OCI-LY7 (cell line): ENCODE data around the gene SIGLEC12.
"Not testable (repeated sequence)": the region's sequence is repeated elsewhere in the genome, so short reads cannot be mapped to it uniquely, and the experiment has no call there.

Source experiments
- EZH2phosphoT487 ChIP-seq: fragments of 200-600 bp; sonication (generic); IDR thresholded peaks from 2 replicates; pipeline ENCODE4 v1.6.1; 2018; ENCODE audit warnings: low read depth, borderline replicate concordance, mild to moderate bottlenecking, mixed run types, antibody characterized with exemption, low read length, moderate library complexity, mixed read lengths
- TF ChIP-seq, protein P1 (sequence below): fragments of 200-600 bp; sonication (generic); conservative IDR thresholded peaks from 2 replicates; pipeline ENCODE4 v1.5.1; 2014; ENCODE audit warnings: mild to moderate bottlenecking, antibody characterized with exemption, low read length, moderate library complexity, mixed read lengths

DNA sequence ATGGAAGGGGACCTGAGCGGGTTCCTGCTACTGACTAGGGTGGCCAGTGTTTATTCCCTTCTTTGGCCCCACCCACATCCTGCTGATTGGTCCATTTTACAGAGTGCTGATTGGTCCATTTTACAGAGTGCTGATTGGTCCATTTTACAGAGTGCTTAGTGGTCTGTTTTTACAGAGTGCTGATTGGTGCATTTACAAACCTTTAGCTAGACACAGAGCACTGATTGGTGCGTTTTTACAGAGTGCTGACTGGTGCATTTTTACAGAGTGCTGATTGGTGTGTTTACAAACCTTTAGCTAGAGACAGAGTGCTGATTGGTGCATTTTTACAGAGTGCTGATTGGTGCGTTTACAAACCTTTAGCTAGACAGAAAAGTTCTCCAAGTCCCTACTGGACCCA is 54.1 kb downstream of the SIGLEC12 start:
- TF ChIP-seq, protein P1, sequence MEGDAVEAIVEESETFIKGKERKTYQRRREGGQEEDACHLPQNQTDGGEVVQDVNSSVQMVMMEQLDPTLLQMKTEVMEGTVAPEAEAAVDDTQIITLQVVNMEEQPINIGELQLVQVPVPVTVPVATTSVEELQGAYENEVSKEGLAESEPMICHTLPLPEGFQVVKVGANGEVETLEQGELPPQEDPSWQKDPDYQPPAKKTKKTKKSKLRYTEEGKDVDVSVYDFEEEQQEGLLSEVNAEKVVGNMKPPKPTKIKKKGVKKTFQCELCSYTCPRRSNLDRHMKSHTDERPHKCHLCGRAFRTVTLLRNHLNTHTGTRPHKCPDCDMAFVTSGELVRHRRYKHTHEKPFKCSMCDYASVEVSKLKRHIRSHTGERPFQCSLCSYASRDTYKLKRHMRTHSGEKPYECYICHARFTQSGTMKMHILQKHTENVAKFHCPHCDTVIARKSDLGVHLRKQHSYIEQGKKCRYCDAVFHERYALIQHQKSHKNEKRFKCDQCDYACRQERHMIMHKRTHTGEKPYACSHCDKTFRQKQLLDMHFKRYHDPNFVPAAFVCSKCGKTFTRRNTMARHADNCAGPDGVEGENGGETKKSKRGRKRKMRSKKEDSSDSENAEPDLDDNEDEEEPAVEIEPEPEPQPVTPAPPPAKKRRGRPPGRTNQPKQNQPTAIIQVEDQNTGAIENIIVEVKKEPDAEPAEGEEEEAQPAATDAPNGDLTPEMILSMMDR, result not testable (repeated sequence)
- not testable (repeated sequence) for TF ChIP-seq EZH2phosphoT487
